Trophoblast cell (in vitro differentiated cells and primary cell): ENCODE results near the gene MTM1.

ENCODE experiments used
- DNase-seq, 2 donors: peaks; one replicate each; pipeline ENCODE4 v3.0.0-alpha.2; 2016
- H2AFZ ChIP-seq: 2 replicates; pipeline ENCODE4 v1.6.1; 2013; ENCODE audit warnings: low read length, moderate library complexity, mild to moderate bottlenecking; ENCODE audit not compliant: insufficient read depth, poor library complexity
- H2AK5ac ChIP-seq: 2 replicates; pipeline ENCODE4 v1.6.1; 2013; ENCODE audit warnings: mild to moderate bottlenecking, low read length
- H2BK120ac ChIP-seq: 2 replicates; pipeline ENCODE4 v1.6.1; 2013; ENCODE audit warnings: low read length, mild to moderate bottlenecking, moderate library complexity; ENCODE audit not compliant: insufficient read depth, poor library complexity
- H2BK12ac ChIP-seq: 2 replicates; pipeline ENCODE4 v1.6.1; 2013; ENCODE audit warnings: mild to moderate bottlenecking, low read length, moderate library complexity
- H2BK5ac ChIP-seq: 2 replicates; pipeline ENCODE4 v1.6.1; 2013; ENCODE audit warnings: low read length, low read depth, moderate library complexity, mild to moderate bottlenecking; ENCODE audit not compliant: poor library complexity
- H3K14ac ChIP-seq: 2 replicates; pipeline ENCODE4 v1.6.1; 2013; ENCODE audit warnings: mild to moderate bottlenecking, low read length
- H3K18ac ChIP-seq: 2 replicates; pipeline ENCODE4 v1.6.1; 2013; ENCODE audit warnings: mild to moderate bottlenecking, low read length
- H3K23ac ChIP-seq: 2 replicates; pipeline ENCODE4 v1.6.1; 2013; ENCODE audit warnings: low read length
- H3K27ac ChIP-seq: 2 replicates; pipeline ENCODE4 v1.5.1; 2013; ENCODE audit warnings: low read depth, mild to moderate bottlenecking, inconsistent platforms, low read length, moderate library complexity
- H3K27me3 ChIP-seq: 2 replicates; pipeline ENCODE4 v1.6.1; 2013; ENCODE audit warnings: inconsistent platforms, mild to moderate bottlenecking, low read length, moderate library complexity; ENCODE audit not compliant: insufficient read depth
- H3K36me3 ChIP-seq, 2 experiments: 1 replicate in 1 of 2; 2 replicates in 1 of 2; pipeline ENCODE4 v1.6.1; 2013; ENCODE audit warnings: low read length in 2 of 2, mild to moderate bottlenecking in 2 of 2, moderate library complexity in 1 of 2; ENCODE audit not compliant: insufficient read depth in 2 of 2, control insufficient read depth in 1 of 2
- H3K4ac ChIP-seq: 2 replicates; pipeline ENCODE4 v1.6.1; 2013; ENCODE audit warnings: low read depth, mild to moderate bottlenecking, low read length, moderate library complexity
- H3K4me1 ChIP-seq, 2 experiments: 1 replicate in 1 of 2; 2 replicates in 1 of 2; pipeline ENCODE4 v1.6.1; 2013; ENCODE audit warnings: low read length in 2 of 2, mild to moderate bottlenecking in 2 of 2, moderate library complexity in 1 of 2; ENCODE audit not compliant: insufficient read depth in 2 of 2, control insufficient read depth in 1 of 2
- H3K4me2 ChIP-seq: 2 replicates; pipeline ENCODE4 v1.6.1; 2013; ENCODE audit warnings: inconsistent platforms, mild to moderate bottlenecking, low read length, moderate library complexity
- H3K4me3 ChIP-seq: 2 replicates; pipeline ENCODE4 v1.5.1; 2013; ENCODE audit warnings: mild to moderate bottlenecking, low read depth, low read length, inconsistent platforms
- H3K79me1 ChIP-seq: one replicate; pipeline ENCODE4 v1.6.1; 2013; ENCODE audit warnings: low read length
- H3K79me2 ChIP-seq: 2 replicates; pipeline ENCODE4 v1.6.1; 2013; ENCODE audit warnings: low read length, mild to moderate bottlenecking; ENCODE audit not compliant: control insufficient read depth, insufficient read depth, poor library complexity
- H3K9ac ChIP-seq: 2 replicates; pipeline ENCODE4 v1.6.1; 2013; ENCODE audit warnings: mild to moderate bottlenecking, low read length
- H3K9me3 ChIP-seq: 2 replicates; pipeline ENCODE4 v1.6.1; 2013; ENCODE audit warnings: low read depth, mild to moderate bottlenecking, control low read depth, inconsistent platforms, low read length; ENCODE audit not compliant: insufficient read depth
- H4K12ac ChIP-seq: 2 replicates; pipeline ENCODE4 v1.6.1; 2013; ENCODE audit warnings: low read depth, mild to moderate bottlenecking, low read length, moderate library complexity
- H4K8ac ChIP-seq: 2 replicates; pipeline ENCODE4 v1.6.1; 2013; ENCODE audit warnings: low read depth, mild to moderate bottlenecking, low read length, moderate library complexity
- H4K91ac ChIP-seq: one replicate; pipeline ENCODE4 v1.6.1; 2013; ENCODE audit warnings: low read depth, mild to moderate bottlenecking, low read length, moderate library complexity
- WGBS: extraction: QIAGEN DNeasy Blood & Tissue Kit; methylation state at CpG from one replicate; pipeline ENCODE4 v1.1.7; 2013; ENCODE audit warnings: missing lambda C conversion rate; ENCODE audit not compliant: insufficient read length, insufficient coverage; ENCODE audit errors: extremely low coverage; 5-methylcytosine and 5-hydroxymethylcytosine counted together

The MTM1 gene

DNA sequence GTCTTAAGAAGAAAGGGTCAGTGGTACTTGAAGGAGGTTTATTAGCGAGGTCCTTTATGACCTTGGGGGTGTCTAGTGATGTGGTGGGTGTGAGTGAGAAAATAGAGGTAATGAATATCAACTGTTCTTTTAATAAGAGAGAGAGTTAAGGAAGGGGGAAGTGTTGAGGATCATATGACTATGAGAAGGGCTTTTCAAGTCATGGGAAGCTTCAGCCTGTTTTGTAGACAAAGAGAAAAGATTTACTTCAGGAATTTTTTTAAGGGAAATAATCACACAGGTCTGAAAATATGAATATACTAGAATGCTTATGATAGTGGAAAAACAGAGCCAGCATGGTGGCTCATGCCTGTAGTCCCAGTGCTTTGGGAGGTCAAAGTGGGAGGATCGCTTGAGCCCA lies 83.5 kb downstream of the MTM1 start:
- H2AK5ac ChIP-seq = no peak overlapping the region
- no CpG with 5 or more reads among the region's 2 CpGs for WGBS
- H4K12ac ChIP-seq = no peak overlapping the region
- no peaks in the 10 kb centered on the region for H3K79me1 ChIP-seq
- H3K23ac ChIP-seq = no peak overlapping the region
- no peak overlapping the region for H4K8ac ChIP-seq
- no peak overlapping the region for H3K9ac ChIP-seq
- no peak overlapping the region for H3K4me3 ChIP-seq
- no peaks in the 10 kb centered on the region for H3K36me3 ChIP-seq
- no peaks in the 10 kb centered on the region for H3K27me3 ChIP-seq
- no peaks in the 10 kb centered on the region for H3K9me3 ChIP-seq
- no peak overlapping the region for H2BK12ac ChIP-seq
- no peaks in the 10 kb centered on the region for H3K79me2 ChIP-seq
- no peak overlapping the region for H2AFZ ChIP-seq
- H3K4ac ChIP-seq = no peak overlapping the region
- no peak for DNase-seq
- H3K18ac ChIP-seq = no peak overlapping the region
- H3K4me2 ChIP-seq = no peak overlapping the region
- H2BK5ac ChIP-seq = no peak overlapping the region
- H3K27ac ChIP-seq = no peak overlapping the region
- no peaks in the 10 kb centered on the region for H3K4me1 ChIP-seq
- no peak overlapping the region for H3K14ac ChIP-seq
- H2BK120ac ChIP-seq = no peak overlapping the region
- H4K91ac ChIP-seq = no peak overlapping the region

DNA sequence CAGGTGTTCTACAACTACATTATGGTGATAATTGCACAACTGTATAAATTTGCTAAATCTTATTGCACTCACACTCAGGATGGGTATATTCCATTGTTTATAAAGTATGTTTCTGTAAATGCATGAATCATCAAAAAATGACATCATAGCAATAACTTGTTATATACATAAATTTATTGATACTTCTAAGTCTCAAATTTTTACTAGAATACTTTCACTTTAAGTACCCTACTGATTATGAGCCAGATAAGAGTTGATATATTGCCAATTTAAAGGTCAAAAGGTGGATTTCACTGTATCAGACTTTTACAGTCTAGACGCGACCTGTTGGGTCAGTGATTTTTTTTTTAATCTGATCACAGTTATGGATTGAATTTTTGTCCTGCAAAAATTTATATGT lies 87.4 kb downstream of the MTM1 start:
- no peak overlapping the region for H2BK12ac ChIP-seq

DNA sequence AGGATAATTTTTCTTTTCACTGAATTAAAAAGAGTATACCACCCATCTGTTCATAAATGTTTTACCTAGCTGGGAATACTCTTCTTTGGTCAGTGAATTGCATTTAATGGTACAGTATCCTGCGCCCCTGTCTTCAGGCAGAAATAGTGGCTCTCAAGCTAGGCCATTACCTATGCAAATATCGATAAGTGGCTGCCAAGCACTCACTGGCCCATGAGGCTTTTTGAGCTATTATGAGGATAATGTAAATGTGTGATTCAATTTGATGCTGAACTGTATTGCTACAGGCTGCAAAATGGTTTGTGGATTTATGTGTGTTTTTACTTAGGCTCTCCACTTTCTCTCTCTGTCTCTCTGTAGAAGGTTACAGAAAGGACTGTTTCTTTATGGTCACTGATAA lies 94.7 kb downstream of the MTM1 start:
- DNase-seq = no peak
- Histone ChIP-seq H2BK120ac (no peak overlapping the region), H4K8ac (no peak overlapping the region), H3K4me1 (no peaks in the 10 kb centered on the region), H2BK12ac (no peak overlapping the region), H2BK5ac (no peak overlapping the region), H4K91ac (no peak overlapping the region), H3K9me3 (no peaks in the 10 kb centered on the region), H3K23ac (no peak overlapping the region), H2AFZ (no peak overlapping the region), H3K79me2 (no peaks in the 10 kb centered on the region), H3K79me1 (no peaks in the 10 kb centered on the region), H3K18ac (no peak overlapping the region), H3K27ac (no peak overlapping the region), H3K4me3 (no peak overlapping the region), H3K14ac (no peak overlapping the region), H4K12ac (no peak overlapping the region), H2AK5ac (no peak overlapping the region), H3K36me3 (peaks cover 0 to 4% of the 10 kb centered on the region in 2 experiments), H3K27me3 (no peaks in the 10 kb centered on the region), H3K4me2 (no peak overlapping the region), H3K4ac (no peak overlapping the region), H3K9ac (no peak overlapping the region)
- no CpG with 5 or more reads among the region's 2 CpGs for WGBS

More for the DNA sequence above, 87.4 kb downstream of the MTM1 start:
- no peaks in the 10 kb centered on the region for H3K4me1 ChIP-seq
- no peak overlapping the region for H2BK120ac ChIP-seq
- H4K8ac ChIP-seq = no peak overlapping the region
- no peaks in the 10 kb centered on the region for H3K79me1 ChIP-seq
- H3K4ac ChIP-seq = no peak overlapping the region
- H3K36me3 ChIP-seq = peaks cover 0 to 2% of the 10 kb centered on the region in 2 experiments
- DNase-seq = no peak
- H3K9ac ChIP-seq = no peak overlapping the region
- H2AFZ ChIP-seq = no peak overlapping the region
- no peak overlapping the region for H2BK5ac ChIP-seq
- no peak overlapping the region for H2AK5ac ChIP-seq
- no peak overlapping the region for H3K14ac ChIP-seq
- no peaks in the 10 kb centered on the region for H3K9me3 ChIP-seq
- no peak overlapping the region for H3K27ac ChIP-seq
- H3K23ac ChIP-seq = no peak overlapping the region
- H3K79me2 ChIP-seq = no peaks in the 10 kb centered on the region
- no peak overlapping the region for H3K4me3 ChIP-seq
- no peak overlapping the region for H3K4me2 ChIP-seq
- no peak overlapping the region for H4K12ac ChIP-seq
- no peaks in the 10 kb centered on the region for H3K27me3 ChIP-seq
- no peak overlapping the region for H3K18ac ChIP-seq
- no peak overlapping the region for H4K91ac ChIP-seq
- WGBS = no CpG with 5 or more reads among the region's 2 CpGs

DNA sequence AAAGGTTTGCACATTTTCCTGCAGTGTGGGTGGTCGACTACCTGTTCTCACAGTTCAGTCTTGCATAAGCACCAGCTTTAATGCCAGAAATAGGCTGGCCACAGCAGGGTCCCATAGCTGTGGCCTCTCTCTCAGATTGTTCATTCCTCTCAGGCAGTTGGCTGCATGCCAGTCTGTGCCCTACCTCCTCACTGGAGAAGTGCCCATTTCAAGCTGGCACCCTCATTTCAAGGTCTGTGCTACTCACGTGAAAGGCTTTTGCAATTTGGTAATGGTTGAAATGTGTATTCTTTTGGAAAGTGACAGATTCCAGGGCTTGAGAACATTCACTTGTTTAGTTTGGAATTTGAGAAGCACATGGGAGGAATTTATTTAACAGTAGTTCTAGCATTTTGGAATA lies 95.9 kb downstream of the MTM1 start:
- Histone ChIP-seq H3K27ac (no peak overlapping the region), H4K91ac (no peak overlapping the region), H3K4me1 (no peaks in the 10 kb centered on the region), H2BK12ac (no peak overlapping the region), H3K18ac (no peak overlapping the region), H3K14ac (no peak overlapping the region), H2AK5ac (no peak overlapping the region), H3K27me3 (no peaks in the 10 kb centered on the region), H2BK5ac (no peak overlapping the region), H2BK120ac (no peak overlapping the region), H3K9me3 (no peaks in the 10 kb centered on the region), H3K4me2 (no peak overlapping the region), H3K4ac (no peak overlapping the region), H4K12ac (no peak overlapping the region), H4K8ac (no peak overlapping the region), H3K23ac (no peak overlapping the region), H3K9ac (no peak overlapping the region), H3K79me1 (no peaks in the 10 kb centered on the region), H2AFZ (no peak overlapping the region), H3K79me2 (no peaks in the 10 kb centered on the region), H3K36me3 (peaks cover 0 to 4% of the 10 kb centered on the region in 2 experiments), H3K4me3 (no peak overlapping the region)
- peak in 1 of 2 donors; percentile 11 for DNase-seq
- WGBS = no CpG with 5 or more reads among the region's 2 CpGs
